MCF 10A (cell line): Measurements from ENCODE around the gene SHTN1. TPM values are rescaled to one million over a fixed set of nuclear protein-coding genes. Genes with fewer than 3 reads are reported as not detected.

ENCODE experiments used
- BruUV-seq: library from RNA; stranded (reverse); fragments of 400-500 nt; replicated peaks from 2 replicates; lab custom pipeline; 2021; lab: Mats Ljungman, UMichigan
- CTCF ChIA-PET: fragments of 300-600 bp; sonication (Branson Sonifier 250); formaldehyde crosslinking; extraction: SDS; loops from one replicate; lab custom pipeline; 2021; ENCODE audit warnings: antibody characterized with exemption, inconsistent platforms; lab: Yijun Ruan, JAX
- POLR2A ChIA-PET: fragments of 300-600, 350-650 bp; sonication (Branson Sonifier 250); formaldehyde crosslinking; extraction: SDS; loops from one replicate; lab custom pipeline; 2020; ENCODE audit warnings: antibody characterized with exemption, inconsistent platforms; lab: Yijun Ruan, JAX
- DNase-seq: peaks from one replicate; pipeline ENCODE4 v3.0.0-alpha.2; 2018; ENCODE audit not compliant: unreplicated experiment
- H3K27ac Mint-ChIP-seq: one replicate; pipeline ENCODE4 v1.8.0; 2022; ENCODE audit warnings: mild to moderate bottlenecking, low read depth, mixed read lengths; ENCODE audit not compliant: unreplicated experiment
- H3K27me3 Mint-ChIP-seq: one replicate; pipeline ENCODE4 v1.8.0; 2022; ENCODE audit warnings: mixed read lengths; ENCODE audit not compliant: insufficient read depth, unreplicated experiment
- H3K36me3 Mint-ChIP-seq: one replicate; pipeline ENCODE4 v1.8.0; 2022; ENCODE audit warnings: mild to moderate bottlenecking, moderate library complexity, mixed read lengths; ENCODE audit not compliant: insufficient read depth, unreplicated experiment
- H3K4me1 Mint-ChIP-seq: one replicate; pipeline ENCODE4 v1.8.0; 2022; ENCODE audit warnings: mixed read lengths; ENCODE audit not compliant: insufficient read depth, unreplicated experiment
- H3K4me3 Mint-ChIP-seq: one replicate; pipeline ENCODE4 v1.8.0; 2022; ENCODE audit warnings: mild to moderate bottlenecking, moderate library complexity, mixed read lengths; ENCODE audit not compliant: unreplicated experiment
- H3K9me3 Mint-ChIP-seq: one replicate; pipeline ENCODE4 v1.8.0; 2022; ENCODE audit warnings: mixed read lengths; ENCODE audit not compliant: unreplicated experiment
- CTCF ChIP-seq: fragments of 200-600 bp; IDR thresholded peaks from one replicate; pipeline ENCODE4 v1.8.0; 2022; ENCODE audit warnings: antibody characterized with exemption, mild to moderate bottlenecking; ENCODE audit not compliant: unreplicated experiment
- intact Hi-C: fragments of 100-400 bp; cut with micrococcal nuclease; formaldehyde crosslinking; loops from 2 replicates; pipeline ENCODE4 v1.14.1; 2022
- total RNA-seq: library from RNA; stranded (reverse); gene quantifications from 2 replicates; pipeline ENCODE4 v1.2.3, GENCODE V29; 2022

Gene SHTN1
- total RNA-seq, 1 experiment from 2014 or later, result 39.2 TPM

GRCh38 chr10:116880716-116881482 is 124.1 kb downstream of the SHTN1 start:
- ChIA-PET POLR2A (interaction anchor here (0.5 to 0.7 kb wide), 3 partner anchors 8 to 927 kb away, joined by 3 read pairs; no protein-coding TSS in a partner anchor), CTCF (interaction anchor here (0.6 to 1.4 kb wide), 3 partner anchors 94 to 296 kb away, joined by 3 read pairs; no protein-coding TSS in a partner anchor)
- TF ChIP-seq CTCF, result no peak
- Mint-ChIP-seq H3K9me3 (no peaks in the 10 kb centered on the region), H3K27me3 (no peaks in the 10 kb centered on the region), H3K4me1 (no peaks in the 10 kb centered on the region), H3K4me3 (no peak overlapping the region), H3K36me3 (no peaks in the 10 kb centered on the region), H3K27ac (no peak overlapping the region)
- intact Hi-C loops, result no loop called here
- no TSS peak for BruUV-seq
- no peak for DNase-seq

GRCh38 chr10:116879817-116880216 is 125.2 kb downstream of the SHTN1 start:
- no peak for TF ChIP-seq CTCF
- ChIA-PET CTCF (interaction anchor here (0.8 kb wide), 1 partner anchor 9 kb away, joined by 3 read pairs; no protein-coding TSS in a partner anchor), POLR2A (no interaction called here)
- Mint-ChIP-seq H3K27me3 (no peaks in the 10 kb centered on the region), H3K9me3 (no peaks in the 10 kb centered on the region), H3K4me3 (no peak overlapping the region), H3K4me1 (no peaks in the 10 kb centered on the region), H3K36me3 (no peaks in the 10 kb centered on the region), H3K27ac (no peak overlapping the region)
- intact Hi-C loops, result no loop called here
- DNase-seq, result no peak
- BruUV-seq, result no TSS peak

- POLR2A ChIA-PET, result no interaction called here
Measured at GRCh38 chr10:116878123-116878522, 126.9 kb downstream of the SHTN1 start.

More at GRCh38 chr10:116878123-116878522, 126.9 kb downstream of the SHTN1 start:
- intact Hi-C loops, result no loop called here
- DNase-seq, result no peak
- Mint-ChIP-seq H3K36me3 (no peaks in the 10 kb centered on the region), H3K9me3 (no peaks in the 10 kb centered on the region), H3K27me3 (no peaks in the 10 kb centered on the region), H3K27ac (no peak overlapping the region), H3K4me3 (no peak overlapping the region), H3K4me1 (no peaks in the 10 kb centered on the region)
- CTCF ChIA-PET, result interaction anchor here (0.5 to 1.1 kb wide), 2 partner anchors 11 to 1690 kb away, joined by 3 read pairs; no protein-coding TSS in a partner anchor
- TF ChIP-seq CTCF, result no peak
- no TSS peak for BruUV-seq
